Activated gamma-delta T cell (primary cell): ENCODE measurements around the gene PDE1C.
"Not testable (repeated sequence)": the region's sequence is repeated elsewhere in the genome, so short reads cannot be mapped to it uniquely, and the experiment has no call there.

Experiments
- DNase-seq: peaks from one replicate; lab custom pipeline; 2025; lab: John Stamatoyannopoulos, UW

Gene PDE1C

DNA sequence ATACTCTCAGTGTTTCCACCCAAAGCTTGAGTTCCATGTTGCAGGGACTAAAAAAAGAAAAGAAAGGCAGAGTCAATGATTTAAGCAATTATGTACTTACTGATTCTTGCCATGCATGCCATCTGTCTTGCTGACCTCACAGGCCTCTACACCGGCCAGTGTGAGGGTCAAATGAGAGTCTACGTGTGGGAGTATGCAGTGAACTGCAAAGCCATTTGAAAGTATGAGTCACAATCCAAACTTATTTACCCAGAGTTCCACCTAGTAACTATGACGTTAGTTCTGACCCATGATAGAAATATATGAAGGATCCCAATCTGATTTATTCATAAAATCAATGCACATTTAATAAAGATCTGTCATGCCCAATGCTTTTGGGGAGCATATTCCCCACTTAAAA lies 26.5 kb downstream of the PDE1C start:
- no peak for DNase-seq

DNA sequence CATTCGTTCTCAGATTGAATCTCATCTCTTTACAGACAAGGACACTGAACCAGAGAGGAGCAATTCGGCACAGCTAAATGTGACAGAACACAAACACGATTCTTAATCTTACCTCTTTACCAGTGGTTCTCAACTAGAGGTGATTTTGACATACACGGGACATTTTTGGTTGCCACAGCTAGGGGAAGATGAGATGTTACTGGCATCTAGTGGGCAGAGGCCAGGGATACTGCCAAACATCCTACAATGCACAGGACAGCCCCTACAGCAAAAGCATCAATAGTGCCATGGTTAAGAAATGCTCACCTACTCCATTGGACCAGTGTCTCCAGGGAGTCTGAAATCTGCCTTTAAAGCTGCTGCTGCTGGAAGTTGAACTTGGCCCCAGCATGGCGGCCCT lies 27.3 kb downstream of the PDE1C start:
- DNase-seq: no peak

DNA sequence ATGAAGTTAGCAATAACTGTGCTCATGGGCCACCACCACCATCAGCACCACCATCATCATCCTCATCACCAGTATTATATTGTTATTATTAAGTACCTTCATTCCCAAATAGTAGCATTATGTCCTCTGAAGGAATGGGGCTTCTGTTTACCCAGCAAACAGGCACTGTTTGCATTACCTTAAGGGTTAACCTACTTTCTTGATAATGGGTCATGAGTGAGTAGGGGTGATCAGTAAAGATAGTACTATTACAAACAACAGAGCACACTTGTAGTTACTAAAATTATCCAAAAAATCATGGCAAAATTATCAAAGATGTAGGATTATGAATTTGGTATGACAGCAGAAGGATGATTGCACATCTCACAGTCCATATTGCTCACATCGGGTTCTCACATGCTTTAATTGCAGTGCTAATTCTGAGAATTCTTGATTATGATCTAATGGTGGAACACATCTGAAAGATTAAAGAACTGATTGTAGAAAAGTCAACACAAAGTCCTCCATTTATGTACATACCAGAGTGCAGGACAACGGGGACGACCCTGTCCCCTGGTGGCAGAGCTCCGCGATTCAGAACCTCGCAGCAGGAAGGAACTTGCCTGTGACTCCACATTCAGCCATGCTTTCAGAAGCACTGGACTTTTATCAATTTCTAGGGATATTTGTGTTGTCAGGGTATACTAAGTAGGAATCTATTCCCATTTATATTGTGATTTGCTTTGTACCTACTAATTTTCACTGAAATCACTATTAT lies 31.0 kb downstream of the PDE1C start:
- DNase-seq: no peak

DNA sequence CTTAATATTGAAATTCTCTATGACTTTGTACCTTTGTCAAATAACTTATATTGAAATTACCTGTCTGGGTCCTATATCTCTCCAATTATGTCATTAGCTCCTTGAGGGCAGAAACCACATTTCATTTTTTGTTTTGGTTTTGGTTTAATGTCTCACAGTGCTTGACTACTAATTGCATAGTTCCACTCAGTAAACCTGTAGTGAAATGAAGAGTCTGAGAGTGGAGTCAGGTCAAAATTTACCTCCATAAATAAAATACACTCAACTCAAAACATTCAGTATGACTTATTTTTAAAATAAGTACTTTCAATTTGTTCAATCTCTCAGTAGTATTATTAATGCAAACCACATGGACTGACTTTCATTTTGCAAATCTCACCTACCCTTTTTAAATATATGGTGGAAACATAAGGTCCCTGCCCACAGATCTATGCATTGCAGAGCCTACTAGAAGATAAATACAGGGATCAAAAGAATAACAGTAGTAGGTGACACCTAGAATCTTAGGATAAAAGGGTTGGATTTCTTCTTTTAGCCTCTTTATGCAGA lies 32.5 kb downstream of the PDE1C start:
- DNase-seq: no peak

DNA sequence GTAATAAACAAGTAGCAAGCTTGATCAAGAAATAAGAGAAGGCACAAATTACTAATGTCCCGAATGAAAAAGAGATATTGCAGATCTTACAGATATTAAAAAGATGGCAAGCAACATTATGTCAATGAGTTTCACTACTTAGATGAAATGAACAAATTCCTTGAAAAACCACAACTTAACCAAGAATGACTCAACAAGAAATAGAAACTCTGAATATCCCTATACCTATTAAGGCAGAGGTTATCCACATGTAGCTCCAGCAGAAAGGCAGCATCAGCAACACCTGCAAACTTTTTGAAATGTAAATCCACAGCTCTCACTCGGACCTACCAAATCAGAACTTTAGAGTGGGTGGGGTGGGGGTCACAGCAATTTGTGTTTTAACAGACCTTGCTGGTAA lies 33.6 kb downstream of the PDE1C start:
- no peak for DNase-seq

DNA sequence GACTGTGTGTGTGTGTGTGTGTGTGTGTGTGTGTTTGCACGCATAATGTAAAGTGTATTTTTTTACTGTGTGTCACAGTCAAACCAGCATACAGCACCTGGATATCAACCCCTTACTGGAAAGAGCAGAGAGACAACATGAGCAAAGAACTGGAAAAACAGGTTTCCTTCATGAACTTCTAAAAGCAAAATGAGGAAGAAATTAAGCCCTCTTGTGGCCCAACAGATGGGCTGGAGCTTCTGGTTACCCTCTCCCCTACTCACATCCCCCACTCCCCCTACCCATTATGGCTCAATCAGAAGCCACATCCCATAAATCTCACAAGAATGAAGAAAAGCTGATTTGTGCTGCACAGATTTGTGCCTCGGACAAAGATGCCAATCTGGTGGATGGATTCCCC lies 36.2 kb downstream of the PDE1C start:
- DNase-seq: no peak

DNA sequence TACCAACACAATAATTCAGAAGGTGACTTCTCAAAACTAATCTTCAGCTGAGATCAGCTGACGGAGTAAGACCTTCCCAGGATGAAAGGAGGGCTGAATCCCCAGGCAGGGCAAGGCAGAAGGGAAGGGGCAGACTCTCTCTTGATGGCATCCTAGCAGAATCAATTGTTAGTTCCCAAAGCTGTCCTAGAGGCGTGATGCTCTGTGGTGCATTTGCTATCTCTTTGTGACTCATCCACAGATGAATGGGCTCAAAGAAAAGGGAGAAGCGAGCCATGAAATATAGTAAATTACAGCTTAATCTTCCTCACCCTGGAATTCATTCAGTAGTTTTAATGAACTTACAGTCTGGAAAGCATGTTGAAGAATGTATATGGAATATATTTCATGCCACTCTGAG lies 37.2 kb downstream of the PDE1C start:
- DNase-seq: no peak

DNA sequence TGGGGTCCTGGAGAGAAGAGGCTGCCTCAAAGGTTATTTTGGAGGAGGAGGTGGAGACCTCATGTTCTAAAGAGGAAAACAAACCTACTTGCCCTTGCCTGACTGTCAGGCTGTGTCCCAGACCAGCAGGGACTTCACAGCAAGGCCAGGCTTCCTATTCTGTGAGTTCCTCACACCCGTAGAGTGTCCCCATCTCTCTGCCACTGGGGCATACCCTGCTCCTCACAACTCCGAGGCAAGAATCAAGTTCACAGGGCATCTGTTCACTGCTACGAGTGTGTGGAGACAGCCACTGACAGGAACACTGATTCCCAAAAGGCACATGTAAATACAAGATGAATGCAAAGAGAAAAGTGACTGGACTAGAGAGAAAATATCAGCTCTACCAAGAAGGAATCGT lies 38.0 kb downstream of the PDE1C start:
- no peak for DNase-seq

DNA sequence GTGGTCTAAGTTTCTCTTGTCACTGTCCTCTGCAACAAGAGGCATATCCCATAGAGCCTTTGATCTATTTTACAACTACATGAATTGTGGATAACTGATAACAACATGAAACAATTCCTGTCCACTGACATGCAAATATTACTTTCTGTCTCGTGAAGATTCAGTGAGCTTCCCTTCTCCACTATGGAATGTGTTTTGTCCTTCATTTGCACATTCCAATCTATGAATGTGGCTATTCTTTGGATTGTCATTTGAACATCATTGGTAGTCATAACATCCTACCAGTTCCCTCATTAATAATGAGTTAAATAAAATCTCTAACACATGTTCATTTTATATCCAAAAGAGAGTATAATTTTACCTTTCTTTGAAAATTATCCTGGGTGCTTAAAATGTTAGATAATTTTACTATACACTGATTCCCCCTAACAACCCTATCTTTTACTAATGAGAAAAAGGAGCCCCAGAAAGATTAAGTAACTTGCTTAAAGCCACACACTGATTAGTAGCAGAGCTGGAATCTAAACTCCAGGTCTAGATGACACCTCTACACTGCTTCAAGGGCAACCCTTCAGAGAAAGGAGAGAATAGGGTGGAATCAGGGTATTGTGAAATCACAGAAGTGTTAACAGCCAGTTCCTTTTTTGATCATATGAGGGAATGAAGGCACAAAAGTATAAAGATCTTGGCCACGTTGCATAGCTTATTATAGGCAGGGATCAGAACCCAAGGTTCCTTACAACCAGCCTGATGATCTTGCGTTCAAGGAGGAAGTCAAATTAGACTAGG lies 39.1 kb downstream of the PDE1C start:
- DNase-seq: no peak

DNA sequence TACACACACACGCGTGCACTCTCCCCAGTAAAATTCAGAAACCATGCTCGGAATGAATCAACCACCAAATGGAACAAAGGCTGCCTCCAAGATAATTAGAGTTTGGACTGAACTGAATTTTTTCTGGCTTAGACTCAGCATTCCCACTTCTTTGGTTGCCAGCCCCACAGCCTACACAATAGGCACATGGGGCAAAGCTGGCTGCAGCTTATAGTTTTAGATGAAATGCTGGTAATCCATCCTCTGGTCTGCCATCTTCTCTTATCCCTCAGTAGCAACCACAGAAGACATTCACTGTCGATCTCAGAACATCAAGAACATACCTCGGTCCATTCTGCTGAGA lies 44.2 kb downstream of the PDE1C start:
- no peak for DNase-seq

DNA sequence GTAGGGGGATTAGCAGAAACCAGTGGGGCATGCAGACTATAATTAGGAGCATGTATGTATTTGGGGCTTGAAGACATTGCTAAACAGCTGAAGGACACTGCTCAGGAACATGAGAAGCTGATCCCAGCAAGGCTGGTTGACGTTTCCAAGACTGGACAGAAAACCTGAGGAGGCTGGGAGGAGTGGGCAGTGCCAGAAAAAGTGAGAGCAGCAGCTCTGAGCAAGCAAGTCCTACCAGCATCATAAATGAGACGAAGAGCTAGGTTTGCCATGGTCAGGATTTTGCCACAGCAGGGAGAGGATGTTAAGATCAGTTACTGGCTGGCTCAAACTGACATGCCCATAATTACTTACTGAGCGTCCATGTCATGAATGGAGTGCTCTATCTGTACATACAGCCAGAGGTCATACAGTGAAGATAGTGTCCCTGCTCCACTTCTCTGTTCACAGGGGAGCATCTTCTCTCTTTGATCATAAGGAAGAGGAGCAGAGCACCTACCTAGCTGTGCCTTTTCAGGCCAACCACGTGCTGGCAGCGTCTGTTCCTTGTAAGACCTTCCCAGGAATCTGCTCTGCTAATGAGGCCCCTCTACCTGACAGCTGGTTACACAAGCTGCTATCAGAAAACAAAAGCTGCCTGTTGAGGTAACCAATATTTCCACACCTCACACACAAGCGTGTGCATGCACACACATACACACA lies 44.7 kb downstream of the PDE1C start:
- no peak for DNase-seq

DNA sequence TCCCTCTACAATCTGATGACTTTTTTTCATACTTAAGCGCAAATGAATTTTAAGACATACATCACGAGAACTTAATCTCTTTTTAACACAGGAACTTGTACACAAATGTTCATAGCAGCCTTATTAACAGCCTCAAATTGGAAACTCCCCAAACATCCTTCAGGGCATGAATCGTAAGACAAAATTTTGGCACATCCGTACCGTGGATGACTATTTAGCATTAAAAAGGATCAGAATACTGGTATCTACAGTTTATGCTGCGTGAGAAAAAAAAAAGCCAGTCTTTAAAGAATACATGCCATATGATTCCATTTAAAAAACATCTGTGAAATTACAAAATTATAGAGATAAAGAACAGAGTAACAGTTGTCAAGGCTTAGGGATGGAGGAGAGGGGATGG lies 46.8 kb downstream of the PDE1C start:
- no peak for DNase-seq

DNA sequence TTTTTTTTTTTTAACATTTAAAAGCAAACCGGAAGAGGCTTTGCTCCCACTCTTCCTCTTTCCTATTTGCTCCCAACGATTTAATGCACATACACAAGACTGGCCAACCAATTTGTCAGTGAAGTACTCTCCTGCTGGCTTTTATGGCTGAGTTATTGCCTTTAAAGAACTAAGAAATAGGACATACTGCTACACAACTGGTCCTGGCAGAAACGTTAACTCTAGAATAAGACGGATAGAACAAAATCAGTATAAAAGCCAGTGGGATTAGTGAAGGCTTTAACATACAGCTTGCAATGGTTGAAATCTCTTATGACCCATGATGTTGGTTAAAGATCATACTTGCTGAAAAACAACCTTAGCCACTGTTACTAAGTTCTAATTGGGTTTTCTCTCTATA lies 47.2 kb downstream of the PDE1C start:
- no peak for DNase-seq

DNA sequence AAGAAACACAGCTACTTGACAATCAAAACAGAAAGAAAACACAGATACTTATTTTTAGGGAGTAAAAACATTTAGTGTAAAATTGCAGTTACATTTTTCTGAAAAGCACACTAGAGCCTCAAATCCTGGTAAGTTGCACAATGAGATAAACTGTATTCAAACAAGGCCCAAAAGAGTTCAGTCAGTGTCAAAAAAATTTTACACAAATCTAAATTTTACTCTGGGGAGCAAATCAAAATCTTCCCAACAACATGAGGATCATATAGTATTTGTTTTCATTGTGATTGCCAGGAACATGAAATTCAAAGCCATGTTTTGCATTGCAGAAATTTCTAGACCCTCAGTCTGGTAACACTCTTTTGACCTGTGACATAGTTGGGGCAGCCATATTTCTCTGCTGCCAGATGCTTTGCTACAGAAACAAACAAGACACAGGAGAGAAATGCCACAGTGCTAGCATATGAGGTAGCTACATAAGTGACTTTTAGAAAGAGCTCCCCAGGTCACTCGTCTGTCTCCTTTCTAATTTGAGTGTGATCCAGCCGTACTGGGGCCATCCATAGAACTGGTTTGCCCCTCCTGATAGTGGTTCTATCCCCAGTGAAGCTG lies 49.6 kb downstream of the PDE1C start:
- DNase-seq: no peak

DNA sequence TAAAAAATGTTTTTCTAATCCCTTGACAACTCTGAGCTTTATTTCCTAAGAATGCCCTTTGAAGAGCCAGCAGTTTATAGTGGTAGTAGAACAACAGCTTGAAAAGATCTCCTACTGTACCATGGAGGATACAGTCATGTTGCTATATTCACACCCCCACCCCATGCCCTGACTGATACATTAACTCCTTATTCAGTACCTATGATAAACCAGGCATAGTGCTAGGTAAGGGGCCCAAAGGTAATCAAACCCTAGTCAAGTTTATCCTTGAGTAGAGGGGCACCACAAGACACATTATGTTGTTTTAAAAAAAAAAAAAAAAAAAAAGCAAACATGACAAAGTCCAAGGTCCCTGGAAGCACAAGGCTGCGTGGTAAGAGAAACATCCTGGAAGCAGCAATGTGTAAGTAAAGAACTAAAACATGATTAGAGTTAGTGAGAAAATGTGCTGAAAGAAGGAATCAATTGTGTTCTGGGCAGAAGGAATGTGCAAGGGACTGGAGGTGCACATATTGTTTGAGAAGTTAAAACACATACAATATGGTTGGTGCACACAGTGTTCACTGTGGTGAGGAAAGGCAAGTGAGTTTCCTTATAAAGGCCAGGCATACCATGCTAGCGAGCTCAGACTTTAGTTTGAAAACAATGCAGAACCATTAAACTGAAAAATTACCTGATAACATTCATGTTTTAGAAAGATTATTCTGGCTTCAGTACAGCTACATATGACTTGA lies 51.2 kb downstream of the PDE1C start:
- no peak for DNase-seq

DNA sequence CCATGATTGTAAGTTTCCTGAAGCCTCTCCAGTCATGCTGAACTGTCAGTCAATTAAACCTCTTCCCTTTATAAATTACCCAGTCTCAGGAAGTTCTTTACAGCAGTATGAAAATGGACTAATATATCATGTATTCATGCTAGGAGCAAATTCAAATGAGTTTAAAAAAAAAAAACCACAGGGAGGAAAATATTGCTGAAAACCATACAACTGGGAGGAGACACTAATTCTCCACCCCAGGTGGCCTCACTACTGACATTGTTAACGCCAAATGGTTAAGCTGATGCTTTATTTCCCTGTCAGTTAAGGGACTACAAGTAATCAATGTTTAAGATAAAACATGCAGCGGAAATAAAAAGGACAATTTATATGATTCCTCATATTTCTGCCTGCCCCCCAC lies 55.1 kb downstream of the PDE1C start:
- DNase-seq: no peak

DNA sequence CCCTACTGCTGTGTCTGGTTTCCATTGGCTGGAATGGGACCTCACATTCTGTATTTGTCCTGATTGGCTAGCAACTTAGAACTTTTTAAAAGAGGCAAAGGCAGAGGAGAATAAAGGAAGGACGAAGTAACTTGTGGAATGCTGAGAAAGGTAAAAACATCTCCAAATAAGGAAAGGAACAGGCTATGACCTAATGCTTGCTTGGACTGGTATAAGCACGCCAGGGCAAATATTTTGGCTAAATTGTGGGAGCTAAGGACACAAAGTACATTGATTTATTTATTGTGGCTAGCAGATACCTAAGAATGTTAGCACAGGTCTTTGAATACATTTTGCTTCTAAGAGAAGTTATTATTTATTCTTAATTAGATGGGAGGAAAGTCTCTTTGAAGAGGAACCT lies 56.7 kb downstream of the PDE1C start:
- DNase-seq: not testable (repeated sequence)

DNA sequence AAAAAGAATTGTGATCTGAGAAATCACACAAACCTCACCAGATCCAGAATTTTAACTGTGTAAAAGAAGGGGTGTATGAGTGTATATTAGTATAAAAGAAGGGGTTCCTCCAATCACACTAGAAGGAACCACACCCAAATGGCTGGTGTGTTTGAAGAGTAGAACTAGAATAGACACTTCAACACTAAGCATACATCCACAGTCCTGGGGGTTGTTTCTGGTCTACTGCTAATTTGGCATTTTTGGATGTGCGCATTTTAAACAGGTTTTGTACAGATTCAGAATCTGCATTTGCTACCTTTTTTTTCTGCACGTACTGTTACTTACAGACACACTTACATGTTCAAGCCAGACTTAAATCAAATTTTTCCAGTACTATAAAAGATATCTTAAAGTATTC lies 64.6 kb downstream of the PDE1C start:
- no peak for DNase-seq

DNA sequence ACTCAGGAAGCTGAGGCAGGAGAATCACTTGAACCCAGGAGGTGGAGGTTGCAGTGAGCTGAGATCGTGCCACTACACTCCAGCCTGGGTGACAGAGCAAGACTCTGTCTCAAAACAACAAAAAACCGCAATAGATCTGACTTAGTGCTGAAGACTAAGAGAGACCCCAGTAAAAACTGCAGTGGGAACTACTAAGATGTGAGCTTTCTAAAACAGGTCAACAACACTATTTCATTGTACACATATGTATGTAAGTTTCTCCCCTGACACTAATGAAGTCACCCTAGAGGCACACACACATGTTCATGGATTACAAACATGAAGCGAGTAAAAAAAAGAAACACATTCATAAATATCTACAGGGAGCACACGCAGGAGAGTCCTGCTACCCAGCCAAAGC lies 68.3 kb downstream of the PDE1C start:
- no peak for DNase-seq

DNA sequence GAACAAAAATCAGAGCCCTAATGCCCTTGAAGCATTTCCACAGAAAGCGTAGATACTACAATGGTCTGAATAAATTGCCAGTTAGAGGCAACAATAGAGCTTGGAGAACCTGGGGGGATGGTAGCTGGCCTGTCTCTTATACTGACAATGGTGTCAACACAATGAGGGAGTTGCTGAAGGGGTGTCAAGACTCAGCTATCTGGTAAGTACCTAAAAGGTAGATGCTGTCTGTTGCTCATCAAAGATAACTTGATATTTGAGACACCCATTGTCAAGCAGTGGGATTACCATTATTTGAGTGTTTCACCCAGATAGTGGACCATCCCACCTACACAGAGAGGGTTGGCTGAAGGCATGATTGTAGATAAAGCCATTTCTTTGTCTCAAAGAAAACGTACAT lies 72.8 kb downstream of the PDE1C start:
- no peak for DNase-seq

DNA sequence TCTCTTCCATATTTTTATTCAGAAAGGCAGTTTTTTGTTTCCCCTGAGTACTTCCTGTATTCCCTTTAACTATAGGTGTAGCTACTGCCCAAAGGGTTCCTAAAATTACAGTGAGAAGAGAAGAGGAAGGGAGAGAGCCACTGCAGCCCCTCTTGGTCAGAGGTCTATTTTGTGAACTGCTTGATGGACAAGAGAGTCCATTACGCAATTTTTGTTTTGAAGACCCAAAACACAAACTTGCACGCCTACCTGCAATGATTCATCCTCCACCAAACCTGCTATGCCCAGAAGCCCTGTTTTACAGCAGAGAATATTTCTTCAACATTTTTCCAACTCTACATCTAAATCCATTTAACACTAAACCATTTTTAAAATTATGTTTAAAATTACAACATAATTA lies 75.1 kb downstream of the PDE1C start:
- no peak for DNase-seq

DNA sequence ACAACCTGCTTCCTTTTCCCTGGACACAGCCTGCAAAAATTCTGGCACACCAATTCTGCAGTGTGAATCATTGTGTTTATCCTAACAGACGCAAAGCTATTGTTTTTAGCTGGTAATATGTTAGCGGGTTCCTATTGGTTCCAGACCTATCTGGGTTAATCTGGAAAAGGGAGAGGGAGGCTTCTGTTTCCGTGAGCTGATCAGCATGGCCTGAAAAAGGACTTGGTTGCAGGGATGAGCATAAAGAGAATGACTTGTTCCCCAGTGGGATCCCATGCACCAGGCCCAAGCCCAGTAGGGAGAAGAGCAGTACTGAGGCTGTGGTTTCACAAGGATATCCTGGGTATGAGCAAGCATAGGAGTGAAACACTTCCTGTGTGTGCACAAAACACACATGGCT lies 78.4 kb downstream of the PDE1C start:
- DNase-seq: no peak
